PC-3 (cell line): ENCODE results near the gene PIEZO2.

ENCODE experiments used
- CTCF ChIP-seq: fragments of 300-600 bp; sonication (generic); conservative IDR thresholded peaks from 2 replicates; pipeline ENCODE4 v1.5.1; 2017; ENCODE audit warnings: antibody characterized with exemption, low read depth, mild to moderate bottlenecking, low read length
- EZH2phosphoT487 ChIP-seq: fragments of 300-600 bp; sonication (generic); IDR thresholded peaks from 2 replicates; pipeline ENCODE4 v1.6.1; 2018; ENCODE audit warnings: mild to moderate bottlenecking, antibody characterized with exemption, low read length, borderline replicate concordance

- TF ChIP-seq CTCF (no peak), EZH2phosphoT487 (no peak)
Measured at GRCh38 chr18:11136241-11136640, 13.1 kb downstream of the PIEZO2 start.
